Right renal pelvis (tissue), 4 donors: ENCODE data around the gene ICOSLG. TPM values are rescaled to one million over a fixed set of nuclear protein-coding genes. Genes with fewer than 3 reads are reported as not detected.
"Not testable (repeated sequence)": the region's sequence is repeated elsewhere in the genome, so short reads cannot be mapped to it uniquely, and the experiment has no call there.

Source experiments
- DNase-seq, 4 donors: peaks; one replicate each; pipeline ENCODE4 v3.0.0-alpha.2; 2013; ENCODE audit warnings: low read depth in 4 of 4, low spot score in 3 of 4, missing footprints in 1 of 4
- polyA plus RNA-seq, 4 donors: library from polyadenylated mRNA; unstranded; fragments of 120-200 nt; gene quantifications; one replicate each; pipeline ENCODE4 v1.2.1, GENCODE V29; 2013; ENCODE audit not compliant: insufficient read length in 4 of 4

The ICOSLG gene
- polyA plus RNA-seq, 4 donors: 6.3 to 14.0 (median 9.1) TPM

- DNase-seq: not testable (repeated sequence)
These were observed 47.6 kb downstream of the ICOSLG start for GRCh38 chr21:44193108-44193507.

DNA sequence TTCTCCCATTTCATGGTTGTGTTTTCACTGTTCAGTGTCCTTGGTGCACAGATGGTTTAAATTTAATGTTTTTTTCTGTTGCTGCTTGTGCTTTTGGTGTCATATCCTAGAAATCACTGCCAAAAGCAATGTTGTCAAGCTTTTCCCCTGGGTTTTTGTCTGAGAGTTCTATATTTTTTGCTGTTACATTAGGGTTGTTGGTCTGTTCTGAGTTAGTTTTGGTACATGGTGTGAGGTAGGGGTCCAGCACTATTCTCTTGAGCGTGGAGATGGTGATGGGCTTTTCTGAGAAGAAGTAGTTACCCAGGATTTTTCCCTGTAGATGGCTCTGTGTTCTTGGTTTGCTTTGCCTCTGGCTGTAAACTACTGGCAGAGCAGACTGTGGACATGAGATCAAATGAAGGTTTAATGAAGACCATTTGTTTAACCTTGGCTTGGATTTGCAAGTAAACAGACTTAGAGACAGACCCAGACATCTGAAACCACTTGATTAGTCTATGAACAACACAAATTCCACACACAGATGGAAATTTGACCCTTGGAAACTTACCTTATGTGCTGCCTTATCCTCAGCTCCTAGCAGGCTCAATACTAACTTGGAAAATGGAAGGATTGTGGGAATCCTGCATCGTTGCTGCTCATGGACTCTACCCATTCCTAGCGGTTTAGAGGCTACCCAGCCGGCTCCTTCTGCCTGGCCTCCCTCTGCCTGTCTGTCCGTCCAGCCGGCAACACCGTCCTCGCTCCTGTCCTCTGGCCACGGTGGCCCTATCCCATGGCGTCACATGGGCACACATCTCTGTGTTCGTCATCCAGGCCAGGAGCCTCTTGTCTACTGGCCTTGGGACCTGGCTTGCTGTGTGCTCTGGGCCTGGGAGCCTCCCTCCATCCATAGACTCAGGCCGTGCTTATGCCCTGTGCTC is 50.1 kb downstream of the ICOSLG start:
- not testable (repeated sequence) for DNase-seq

GRCh38 chr21:44184862-44185261 is 55.9 kb downstream of the ICOSLG start:
- DNase-seq: not testable (repeated sequence)

GRCh38 chr21:44182202-44182601 is 58.5 kb downstream of the ICOSLG start:
- not testable (repeated sequence) for DNase-seq

- DNase-seq: not testable (repeated sequence)
These were observed 59.2 kb downstream of the ICOSLG start for GRCh38 chr21:44181506-44181905.

DNA sequence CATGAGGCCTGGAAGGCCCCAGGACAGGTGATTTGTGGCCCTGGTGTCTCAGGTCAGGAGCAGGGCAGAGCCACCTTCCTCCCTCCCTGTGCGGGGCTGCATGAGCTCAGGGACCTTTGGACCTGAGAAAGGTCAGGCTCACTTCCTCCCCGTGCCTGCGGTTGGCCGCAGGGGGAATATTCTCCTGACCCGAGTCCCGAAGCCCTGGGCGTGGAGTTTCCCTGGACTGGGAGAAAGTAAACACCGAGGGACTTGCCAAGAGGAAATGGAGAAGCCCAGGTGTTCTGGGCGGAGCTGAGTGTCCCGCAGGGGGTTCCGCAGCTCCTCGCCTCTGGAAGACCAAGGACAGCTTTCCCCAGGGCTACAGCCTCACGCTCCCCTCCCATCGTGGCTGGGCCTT is 64.6 kb downstream of the ICOSLG start:
- not testable (repeated sequence) for DNase-seq

DNA sequence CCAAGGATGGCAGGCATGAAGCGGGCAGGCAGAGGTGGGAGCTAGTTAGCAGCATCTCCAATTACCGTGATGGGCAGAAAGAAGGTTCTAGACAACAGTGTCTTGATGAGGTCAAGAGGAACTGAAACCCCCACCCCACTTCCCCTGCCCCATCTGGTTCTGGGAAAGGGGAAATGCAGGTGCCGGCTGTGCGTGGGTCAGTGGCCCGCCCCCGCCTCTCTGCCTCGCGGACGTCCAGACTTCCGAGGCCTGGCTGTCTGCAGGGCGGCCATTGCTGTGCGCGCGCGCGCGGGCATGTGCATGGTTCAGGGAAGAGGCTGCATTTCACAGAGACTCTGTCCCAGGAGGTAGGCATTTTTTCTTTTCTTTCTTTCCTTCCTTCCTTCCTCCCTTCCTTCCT is 65.6 kb downstream of the ICOSLG start:
- not testable (repeated sequence) for DNase-seq

Other genes with a start within 250 kb of the ICOSLG start
- 10 to 100 TPM; 38.2 to 40.8 (median 39.4) TPM for gene TRAPPC10, start 228.6 kb downstream of the ICOSLG start, polyA plus RNA-seq
- gene PWP2, start 133.5 kb downstream of the ICOSLG start, polyA plus RNA-seq: 10 to 100 TPM in 1 of 4 donors, 1 to 10 TPM in 3; 2.4 to 10.1 (median 5.5) TPM
- gene GATD3, start 107.3 kb downstream of the ICOSLG start, polyA plus RNA-seq: 10 to 100 TPM; 32.5 to 34.9 (median 33.0) TPM
- under 1 TPM in 2 of 4 donors, not detected in 2; 0.04 to 0.49 TPM for gene DNMT3L, start 21.0 kb upstream of the ICOSLG start, polyA plus RNA-seq
- under 1 TPM; 0.28 to 0.68 (median 0.40) TPM for gene AIRE, start 44.9 kb upstream of the ICOSLG start, polyA plus RNA-seq
- gene PFKL, start 59.1 kb upstream of the ICOSLG start, polyA plus RNA-seq: 100 to 1,000 TPM; 119 to 187 (median 126) TPM
- 10 to 100 TPM; 20.7 to 36.2 (median 22.2) TPM for gene CFAP410, start 98.4 kb upstream of the ICOSLG start, polyA plus RNA-seq
- gene TRPM2, start 112.7 kb upstream of the ICOSLG start, polyA plus RNA-seq: 1 to 10 TPM in 1 of 4 donors, under 1 TPM in 3; 0.55 to 1.5 (median 0.77) TPM
- 1 to 10 TPM; 4.3 to 5.4 (median 4.9) TPM for gene LRRC3, start 214.6 kb upstream of the ICOSLG start, polyA plus RNA-seq